Measurements from ENCODE around the gene SRA1.
A peak's percentile ranks its signal among the peaks of the same experiment; 100 is the strongest.
"Not testable (repeated sequence)": the region's sequence is repeated elsewhere in the genome, so short reads cannot be mapped to it uniquely, and the experiment has no call there.

The SRA1 gene
- total RNA-seq = 36.2 to 37.2 reads per million in 2 donors

DNA sequence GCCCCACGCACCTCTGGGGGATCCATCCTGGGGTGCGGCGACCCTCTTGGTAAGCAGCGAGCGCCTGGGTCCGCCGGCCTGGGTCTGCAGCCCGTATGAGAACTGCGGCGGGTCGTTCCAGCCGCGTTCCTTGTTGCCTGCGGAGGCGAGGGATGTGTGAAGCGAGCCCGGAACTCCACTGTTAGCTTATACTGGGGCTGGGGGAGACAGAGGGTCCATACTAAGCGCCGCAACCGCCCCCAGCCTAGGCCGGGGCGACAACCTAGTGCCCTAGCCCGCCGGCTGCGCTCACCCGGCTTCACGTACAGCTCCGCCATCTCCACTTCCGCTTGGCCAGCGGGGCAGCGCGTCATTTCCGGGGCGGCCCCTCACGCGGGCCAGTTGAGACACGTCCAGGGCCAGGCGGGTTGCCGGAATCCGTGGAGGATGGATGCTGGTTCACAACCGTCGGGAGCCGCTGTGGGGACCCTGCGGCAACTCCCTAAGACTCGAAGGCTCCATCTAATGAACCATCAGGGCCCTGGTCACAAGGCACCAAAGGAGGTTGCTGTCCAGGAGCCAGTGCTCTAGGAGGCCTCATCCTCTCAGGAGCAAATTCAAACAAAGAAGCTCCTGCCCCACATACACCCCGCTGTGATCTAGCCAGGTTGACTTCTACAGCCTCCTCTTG, at the start of gene SRA1:
Gene SRA1 (minus strand): TSS at position 338 of the 670 bp plus-strand sequence. CDS start 21 bp downstream, at position 317.
- peak; percentile 74 for DNase-seq

DNA sequence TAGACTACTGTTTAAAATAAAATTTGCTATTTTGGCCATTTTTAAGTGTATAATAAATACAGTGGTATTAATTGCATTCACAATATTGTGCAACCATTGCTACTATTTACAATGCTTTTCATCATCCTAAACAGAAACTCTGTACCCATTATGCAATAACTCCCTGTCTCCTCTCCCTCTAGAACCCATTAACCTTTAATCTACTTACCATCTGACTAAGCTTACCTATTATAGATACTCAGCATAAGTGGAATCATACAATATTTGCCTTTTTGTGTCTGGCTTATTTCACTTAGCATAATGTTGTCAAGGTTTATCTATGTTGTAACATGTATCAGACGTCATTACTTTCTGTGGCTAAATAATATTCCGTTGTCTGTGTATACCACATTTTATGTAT, 49.8 kb upstream of the SRA1 start:
- DNase-seq = no peak

DNA sequence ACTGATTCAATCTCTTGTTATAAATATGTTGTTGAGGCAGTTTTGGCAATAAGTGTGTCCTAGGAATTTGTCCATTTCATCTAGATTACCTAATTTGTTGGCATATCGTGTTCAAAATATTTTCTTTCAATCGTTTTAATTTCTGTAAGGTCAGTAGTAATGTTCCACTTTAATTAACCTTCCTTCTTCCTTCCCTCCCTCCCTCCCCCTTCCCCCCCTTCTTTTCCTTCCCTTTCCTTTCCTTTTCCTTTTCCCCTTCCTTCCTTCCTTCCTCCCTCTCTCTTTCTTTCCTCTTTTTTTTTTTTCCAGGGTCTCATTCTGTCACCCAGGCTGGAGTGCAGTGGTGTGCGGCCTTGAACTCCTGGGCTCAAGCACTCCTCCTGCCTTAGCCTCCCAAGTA, 48.6 kb upstream of the SRA1 start:
- DNase-seq = no peak

DNA sequence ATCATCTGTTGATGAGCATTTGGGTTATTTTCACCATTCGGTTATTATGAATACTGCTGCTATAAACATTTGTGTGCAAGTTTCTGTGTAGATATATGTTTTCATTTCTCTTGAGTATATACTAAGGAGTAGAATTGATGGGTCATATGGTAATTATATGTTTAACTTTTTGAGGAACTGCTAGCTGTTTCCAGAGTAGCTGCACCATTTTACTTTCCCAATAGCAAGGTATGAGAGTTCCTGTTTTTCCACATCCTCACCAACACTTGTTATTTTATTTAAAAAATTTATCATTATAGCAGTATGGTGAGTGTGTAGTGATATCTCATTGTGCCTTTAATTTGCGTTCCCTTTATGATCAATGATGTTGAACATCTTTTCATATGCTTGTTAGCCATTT, 46.5 kb upstream of the SRA1 start:
- no peak for DNase-seq

DNA sequence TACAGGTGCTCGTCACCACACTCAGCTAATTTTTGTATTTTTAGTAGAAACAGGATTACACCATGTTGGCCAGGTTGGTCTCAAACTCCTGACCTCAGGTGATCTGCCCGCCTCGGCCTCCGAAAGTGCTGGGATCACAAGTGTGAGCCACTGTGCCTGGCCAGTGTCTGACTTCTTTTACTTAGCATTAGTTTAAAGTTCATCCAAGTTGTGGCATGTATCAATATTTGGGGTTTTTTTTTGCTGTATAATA, 46.1 kb upstream of the SRA1 start:
- not testable (repeated sequence) for DNase-seq

DNA sequence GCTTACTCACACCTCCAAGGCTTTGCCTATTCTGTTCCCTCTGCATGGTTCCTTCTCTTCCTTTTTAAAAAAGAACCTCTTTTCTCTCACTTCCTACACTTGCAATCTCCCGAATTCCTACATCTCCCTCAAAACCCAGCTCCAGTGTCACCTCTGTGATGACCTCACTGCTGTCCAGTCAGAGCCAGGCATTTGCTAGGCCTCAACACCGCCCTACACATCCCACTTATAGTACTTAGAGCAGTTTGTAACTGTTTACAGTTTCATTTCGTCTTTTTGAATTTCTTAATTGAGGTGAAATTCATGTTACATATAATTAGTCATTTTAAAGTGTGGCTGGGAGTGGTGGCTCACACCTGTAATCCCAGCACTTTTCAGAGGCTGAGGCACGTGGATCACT, 44.9 kb upstream of the SRA1 start:
- no peak for DNase-seq

DNA sequence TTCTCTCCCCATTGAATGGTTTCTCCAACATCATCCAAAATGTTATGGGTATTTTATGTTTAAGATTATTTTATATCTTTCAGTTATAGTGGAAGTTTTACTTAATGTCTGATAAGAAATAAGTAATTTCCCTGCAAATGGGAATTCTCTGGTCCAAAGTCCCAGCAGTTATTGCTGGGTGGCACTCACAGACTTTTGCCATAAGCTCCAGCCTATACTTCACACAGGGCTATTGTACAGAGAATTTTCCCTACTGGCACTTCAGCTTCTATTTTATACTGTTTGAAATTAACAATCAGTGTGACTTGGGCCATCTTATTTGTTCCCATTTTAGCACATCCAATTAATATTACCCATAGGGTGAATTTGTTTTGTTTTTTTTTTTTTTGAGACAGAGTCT, 42.8 kb upstream of the SRA1 start:
- no peak for DNase-seq

DNA sequence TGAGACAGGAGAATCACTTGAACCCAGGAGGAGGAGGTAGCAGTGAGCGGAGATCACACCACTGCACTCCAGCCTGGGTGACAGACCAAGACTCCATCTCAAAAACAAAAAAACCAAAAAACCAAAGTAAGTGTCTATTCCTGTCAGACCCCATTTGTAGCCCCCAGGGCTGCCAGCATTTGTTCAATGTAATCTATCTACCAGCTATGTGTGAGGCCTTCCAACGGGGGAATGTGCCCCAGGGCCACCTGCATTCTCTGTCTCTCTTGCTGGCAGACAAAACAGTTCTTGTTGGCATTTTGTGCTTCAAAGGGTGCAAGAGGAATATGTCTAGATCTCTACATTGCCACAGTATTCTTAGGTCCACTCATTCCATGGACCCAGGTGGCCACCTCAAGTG, 41.6 kb upstream of the SRA1 start:
- no peak for DNase-seq

DNA sequence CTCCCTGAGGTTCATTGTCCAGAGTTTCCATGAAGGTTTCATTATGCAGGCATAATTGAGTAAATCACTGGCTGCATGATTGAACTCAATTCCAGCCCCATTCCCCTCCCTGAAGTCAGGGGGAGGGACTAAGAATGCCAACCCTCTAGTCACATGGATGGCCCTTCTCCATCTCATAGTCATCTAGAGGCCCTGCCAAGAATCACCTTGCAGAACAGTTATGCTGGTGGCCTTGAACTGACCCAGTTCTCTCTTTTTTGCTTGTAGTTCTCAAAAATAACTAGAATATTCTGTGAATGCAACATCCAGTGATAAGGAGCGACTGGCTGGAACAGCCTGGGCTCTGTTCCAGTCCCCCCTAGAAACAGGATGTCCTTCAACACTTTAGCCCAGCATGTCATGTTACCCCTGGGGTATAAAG, 39.1 kb upstream of the SRA1 start:
- DNase-seq = no peak

DNA sequence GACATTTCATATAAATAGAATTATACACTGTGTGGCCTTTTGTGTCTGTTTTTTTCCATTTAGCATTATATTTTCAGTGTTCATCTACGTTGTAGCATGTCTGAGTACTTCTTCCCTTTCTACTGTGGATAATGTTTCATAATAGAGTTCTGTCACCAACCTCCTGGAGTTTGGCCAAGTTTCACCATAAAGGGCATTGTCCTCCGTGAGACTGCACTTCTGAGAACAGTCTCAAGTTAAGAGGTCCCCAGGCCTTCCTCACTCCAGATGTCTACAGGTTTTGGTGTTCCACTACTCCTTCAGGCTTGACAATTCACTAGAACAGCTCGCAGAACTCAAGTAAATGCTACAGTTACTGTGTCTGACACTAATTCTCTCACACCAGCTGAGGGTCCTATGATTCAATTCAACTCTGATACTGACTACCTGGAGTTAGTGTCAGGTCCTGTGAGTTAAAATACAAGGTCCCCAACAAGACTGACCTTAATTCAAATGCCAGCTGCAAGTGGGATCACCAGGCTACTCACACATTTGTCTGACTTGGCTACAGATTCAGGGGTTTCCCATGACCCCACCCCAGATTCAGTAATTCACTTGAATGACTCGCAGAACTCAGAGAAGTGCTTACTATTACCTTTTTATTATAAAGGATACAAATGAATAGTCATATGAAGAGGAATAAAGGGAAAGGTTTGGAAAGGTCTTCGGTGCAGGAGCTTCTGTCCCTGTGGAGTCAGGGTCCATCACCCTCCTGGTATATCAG, 38.4 kb upstream of the SRA1 start:
- no peak for DNase-seq

DNA sequence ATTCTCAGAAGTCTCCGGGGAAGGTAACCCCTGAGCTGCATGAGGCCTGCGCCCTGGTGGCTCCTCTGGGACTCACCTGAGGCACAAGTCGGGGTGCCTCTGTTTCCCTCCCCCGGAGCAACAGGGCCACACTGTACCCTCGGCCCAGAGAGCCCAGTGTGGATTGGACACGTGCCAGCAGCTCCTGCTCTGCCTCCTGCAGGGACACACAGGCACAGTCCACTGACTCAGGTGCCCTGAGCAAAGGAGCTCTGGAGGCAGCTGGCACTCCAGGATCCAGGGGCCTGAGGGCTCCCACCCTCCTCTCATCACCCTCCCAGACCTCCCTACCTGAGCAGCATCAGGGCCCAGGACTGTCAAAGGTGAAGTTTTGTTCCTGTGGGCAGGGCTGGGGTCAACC, 36.9 kb upstream of the SRA1 start:
- no peak for DNase-seq

DNA sequence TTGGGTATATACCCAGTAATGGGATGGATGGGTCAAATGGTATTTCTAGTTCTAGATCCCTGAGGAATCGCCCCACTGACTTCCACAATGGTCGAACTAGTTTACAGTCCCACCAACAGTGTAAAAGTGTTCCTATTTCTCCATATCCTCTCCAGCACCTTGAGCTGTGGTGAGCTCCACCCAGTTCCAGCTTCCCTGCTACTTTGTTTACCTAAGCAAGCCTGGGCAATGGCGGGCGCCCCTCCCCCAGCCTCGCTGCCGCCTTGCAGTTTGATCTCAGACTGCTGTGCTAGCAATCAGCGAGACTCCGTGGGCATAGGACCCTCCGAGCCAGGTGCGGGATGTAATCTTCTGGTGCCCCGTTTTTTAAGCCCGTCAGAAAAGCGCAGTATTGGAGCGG, 35.8 kb upstream of the SRA1 start:
- not testable (repeated sequence) for DNase-seq

DNA sequence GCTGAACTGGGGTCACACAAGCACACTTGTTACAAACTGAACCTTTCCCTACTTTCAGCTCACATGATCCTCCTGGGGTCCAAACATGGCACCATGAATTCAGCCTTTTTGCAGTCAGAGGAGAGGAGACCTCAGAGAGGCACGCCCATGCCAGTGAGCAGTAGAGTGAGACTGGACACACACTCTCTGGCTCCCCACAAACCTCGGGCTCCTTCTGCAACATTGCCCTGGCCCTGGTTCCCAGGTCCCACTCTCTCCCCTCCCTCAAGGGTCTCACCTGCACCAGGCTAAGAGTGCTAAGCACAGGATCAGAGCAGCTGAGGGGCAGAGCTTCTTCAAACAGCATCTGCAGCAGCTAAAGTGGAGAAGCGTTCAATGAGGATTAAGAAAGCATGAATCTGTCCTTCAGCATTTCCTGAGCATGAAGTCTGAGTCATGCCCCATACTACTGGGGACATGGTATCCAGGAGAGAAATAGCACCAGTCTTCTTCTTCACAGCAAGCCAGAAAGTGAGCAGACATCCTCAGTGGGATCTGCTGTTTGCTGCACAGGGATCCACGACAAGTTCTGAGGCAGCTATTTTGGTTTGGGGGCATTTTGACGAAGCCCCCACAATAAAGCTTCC, 34.6 kb upstream of the SRA1 start:
- DNase-seq = no peak

DNA sequence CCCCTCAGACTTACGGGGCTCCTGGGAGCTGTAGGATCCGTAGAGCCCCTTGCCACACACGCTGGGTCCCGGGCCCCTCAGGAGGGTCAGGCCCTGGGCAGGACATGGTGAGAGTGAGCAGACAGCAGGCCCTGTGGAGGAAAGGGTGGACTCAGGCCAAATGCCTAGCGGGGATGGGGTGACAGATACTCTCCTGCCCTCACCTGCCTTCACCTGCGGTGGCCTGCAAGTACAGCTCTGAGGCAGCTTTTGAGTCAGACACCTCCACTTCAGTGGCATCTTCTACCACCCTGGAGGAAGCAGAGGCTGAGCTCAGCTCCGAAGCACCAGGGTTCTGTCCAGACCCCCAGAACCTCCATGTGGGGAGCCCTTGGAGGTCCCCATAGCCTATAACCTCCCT, 33.6 kb upstream of the SRA1 start:
- DNase-seq = no peak

DNA sequence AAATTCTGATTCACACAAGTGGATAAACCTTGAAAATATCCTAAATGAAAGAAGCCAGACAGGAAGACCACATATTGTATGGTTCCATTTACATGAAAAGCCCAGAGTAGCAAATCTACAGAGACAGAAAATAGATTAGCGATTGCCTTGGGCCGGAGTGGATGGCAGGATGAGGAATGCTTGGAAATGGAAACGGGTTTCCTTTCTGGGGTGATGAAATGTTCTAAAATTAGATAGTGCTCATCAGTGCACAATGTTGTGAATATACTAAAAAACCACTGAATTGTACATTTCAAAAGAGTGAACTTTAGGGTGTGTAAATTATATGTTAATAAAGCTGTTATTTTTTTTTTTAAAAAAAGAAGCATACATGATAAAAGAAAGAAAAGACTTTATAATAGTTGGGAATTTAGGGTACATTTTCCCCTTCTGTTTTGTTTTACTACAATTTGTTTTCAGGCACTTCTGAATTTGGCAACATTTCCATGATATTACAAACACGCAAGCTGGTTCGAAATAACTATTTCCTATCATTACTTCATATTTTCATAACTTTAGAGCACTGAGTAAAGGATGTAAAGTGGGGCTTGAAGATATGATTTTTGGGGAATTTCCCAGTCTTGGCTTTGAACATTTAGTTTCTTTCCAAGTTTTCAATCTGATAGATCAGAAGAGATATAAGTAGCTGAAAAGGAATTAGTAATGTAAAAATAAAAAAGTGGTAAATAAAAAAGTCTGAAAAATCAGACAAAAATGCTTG, 31.2 kb upstream of the SRA1 start:
- DNase-seq = no peak

DNA sequence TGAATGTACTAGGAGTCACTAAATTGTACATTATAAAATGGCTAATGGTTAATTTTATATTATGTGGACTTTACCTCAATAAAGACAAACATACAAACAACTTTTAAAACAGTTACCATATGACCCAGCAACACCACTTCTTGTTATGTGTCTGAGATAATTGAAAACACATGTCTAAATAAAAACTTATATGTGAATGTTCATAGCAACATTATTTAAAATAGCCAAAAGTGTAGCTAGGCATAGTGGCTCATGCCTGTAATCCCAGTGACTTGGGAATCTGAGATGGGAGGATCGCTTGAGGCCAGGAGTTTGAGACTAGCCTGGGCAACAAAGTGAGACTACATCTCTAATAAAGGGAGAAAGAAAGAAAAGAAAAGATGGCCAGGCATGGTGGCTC, 30.2 kb upstream of the SRA1 start:
- no peak for DNase-seq

DNA sequence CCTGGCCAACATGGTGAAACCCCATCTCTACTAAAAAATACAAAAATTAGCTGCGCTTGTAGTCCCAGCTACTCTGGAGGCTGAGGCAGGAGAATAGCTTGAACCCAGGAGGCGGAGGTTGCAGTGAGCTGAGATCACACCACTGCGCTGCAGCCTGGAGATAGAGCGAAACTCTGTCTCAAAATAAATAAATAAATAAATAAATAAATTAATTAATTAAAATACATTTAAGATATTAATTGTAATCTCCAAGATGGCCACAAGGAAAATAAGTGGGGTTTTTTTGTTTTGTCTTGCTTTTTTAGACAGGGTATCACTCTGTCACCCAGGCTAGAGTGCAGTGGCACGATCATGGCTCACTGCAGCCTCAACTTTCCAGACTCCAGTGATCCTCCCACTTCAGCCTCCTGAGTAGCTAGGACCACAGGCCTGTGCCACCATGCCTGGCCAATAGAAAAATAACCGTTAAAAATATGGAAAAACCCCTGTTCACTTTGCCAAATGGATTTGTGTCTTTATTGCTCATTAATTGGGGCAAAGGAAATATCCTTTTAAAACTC, 22.0 kb upstream of the SRA1 start:
- not testable (repeated sequence) for DNase-seq

DNA sequence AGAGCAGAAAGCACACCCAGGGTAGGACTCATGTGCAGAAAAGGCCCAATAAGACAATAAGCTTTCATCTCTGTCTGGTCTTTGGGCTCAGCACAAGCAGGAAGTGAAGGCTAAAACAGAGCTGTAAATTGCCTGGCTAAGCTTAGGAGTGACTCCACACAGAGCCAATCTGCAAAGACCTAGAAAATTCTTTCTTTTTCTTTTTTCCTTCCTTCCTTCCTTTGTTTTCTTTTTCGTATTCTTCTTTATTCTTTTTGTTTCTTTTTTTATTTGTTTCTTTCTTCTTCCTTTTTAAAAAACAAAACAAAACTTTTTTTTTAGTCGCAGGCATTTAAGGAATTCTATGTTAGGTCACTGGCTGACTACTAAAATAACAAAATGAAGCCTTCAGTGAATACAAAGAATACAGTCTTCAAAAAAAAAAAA, 19.5 kb upstream of the SRA1 start:
- no peak for DNase-seq

DNA sequence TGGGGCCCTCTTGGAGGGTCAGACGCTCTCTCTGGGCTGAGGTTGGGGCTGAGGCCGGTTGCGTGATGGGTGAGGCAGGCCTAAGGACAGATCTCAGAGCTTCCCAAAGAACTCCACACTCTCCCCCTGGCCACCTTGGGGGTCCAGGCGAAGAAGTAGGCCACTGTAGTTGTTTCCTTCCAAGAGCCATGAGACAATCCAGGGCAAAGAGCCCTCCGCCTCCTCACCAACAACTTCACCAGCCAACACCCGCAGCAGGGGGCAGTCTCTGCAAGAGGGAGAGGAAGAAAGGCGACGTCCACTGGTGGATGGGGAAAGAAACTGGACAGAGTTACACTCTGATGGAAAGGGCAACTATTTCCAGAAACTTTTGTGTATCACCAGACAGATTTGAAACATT, 18.0 kb upstream of the SRA1 start:
- DNase-seq = no peak

DNA sequence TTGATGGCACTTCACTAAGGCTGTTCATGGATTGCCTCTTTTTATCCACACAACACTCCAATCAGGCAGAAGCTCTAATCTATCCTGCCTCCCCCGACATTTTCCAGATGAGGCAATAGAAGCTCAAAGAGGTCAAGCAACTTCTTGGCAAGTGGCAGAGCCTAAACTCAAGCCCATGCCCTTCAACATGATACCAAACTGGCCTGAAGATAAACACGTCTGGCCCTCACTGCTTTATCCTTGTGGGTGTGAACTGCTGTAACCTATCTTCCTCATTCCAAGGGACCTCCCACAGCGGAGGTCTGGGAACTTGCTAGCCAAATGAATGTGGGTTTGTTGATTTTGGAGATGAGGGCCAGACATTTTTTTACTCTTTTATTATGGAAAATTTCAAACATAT, 16.9 kb upstream of the SRA1 start:
- no peak for DNase-seq

DNA sequence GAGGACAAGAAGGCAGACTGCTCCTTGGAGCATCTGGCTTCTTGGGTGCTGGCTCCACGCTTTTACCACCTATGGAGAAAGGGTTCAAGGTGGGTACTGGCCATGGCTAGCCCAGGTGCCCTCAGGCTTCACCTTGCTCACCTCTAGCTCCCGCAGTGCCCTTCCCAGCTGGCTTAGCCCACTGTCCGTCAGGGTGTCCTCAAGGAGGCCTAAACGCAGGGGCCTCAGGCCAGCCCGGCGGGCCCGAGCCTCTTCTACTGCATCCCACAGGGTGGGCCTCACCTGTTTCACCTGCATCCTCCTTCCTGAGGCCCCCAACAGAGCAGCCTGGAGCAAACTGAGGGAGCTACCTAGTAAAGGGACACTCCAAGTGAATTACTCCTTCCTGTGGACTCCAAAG, 16.4 kb upstream of the SRA1 start:
- no peak for DNase-seq

DNA sequence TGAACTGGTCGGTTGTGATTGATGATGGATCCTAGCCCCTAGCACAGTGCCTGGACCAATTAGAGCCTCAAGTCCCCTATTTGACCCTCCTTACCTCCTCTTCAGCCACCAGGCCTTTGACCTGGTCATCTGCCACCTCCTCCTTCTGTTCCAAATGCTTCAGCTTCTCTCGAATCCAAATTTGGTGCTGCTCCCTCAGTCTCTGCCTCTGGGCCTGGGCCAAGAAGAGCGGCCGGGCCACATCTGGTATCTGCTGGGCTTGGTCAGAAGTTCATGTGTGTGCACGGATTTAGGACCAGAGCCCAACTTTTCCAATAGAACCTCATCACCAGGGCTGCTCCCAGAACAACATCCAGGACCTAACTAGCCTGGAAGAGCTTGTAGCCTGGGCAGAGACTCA, 13.8 kb upstream of the SRA1 start:
- no peak for DNase-seq

DNA sequence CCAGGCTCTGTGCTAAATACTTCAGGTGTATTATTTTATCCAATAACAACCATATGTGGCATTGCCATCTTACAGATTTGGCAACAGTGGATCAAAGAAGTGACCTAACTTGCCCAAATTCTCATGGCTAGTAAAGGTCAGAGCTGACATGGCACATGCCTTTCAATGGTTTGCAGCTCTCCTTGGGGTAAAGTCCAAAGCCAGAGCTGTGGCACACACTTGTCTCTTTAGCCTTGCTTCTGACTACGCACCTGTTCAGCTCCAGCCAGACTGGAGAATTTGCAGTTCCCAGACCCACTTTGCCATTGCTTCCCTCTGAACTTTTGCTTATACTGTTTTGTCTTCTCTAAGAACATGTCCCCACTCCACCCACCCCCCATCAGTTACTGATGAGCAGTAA, 13.2 kb upstream of the SRA1 start:
- no peak for DNase-seq
